ENCODE measurements around the gene BABAM2. TPM values are rescaled to one million over a fixed set of nuclear protein-coding genes. Genes with fewer than 3 reads are reported as not detected.

Gene BABAM2
- total and polyA plus RNA-seq, 10 of the 15 experiments (the other 5 are each of a cell fraction or from before 2014, with no cell fraction given): 30.7 to 59.9 (median 44.5) TPM

DNA sequence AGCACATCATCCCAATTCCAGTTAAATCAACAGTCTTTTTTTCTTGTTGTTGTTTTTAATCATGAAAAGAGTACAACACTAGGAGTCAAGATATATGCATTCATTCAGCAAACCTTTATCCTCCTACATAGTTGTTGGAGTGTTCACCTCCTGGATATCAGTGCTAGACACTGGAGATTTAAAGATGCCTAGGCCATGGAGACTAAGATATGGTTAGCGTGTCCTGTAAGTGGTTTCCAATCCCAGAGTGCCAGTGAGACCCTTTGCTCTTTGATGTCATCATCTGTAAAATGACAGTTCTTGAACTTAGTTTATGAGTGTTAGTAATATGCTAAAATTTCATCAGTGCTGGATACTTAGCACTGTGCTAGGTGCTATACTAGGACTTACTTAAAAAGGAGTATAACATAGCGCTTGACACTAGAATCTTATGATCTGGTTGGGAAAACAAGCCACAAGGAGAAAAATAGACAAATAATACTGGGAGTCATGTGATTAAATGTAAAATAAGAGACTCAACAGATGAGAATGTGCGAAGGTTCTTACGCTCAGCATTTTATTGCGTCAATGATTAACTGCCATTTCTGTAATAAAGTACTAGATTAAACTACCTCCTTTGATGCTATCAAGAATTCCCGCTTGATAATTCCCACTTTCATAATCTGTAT lies 31.5 kb downstream of the BABAM2 start:
- ChIA-PET RAD21 (ENCODE audit: unreplicated experiment) (no interaction called here), POLR2A (no interaction called here), CTCF (no interaction called here), SMC1A (ENCODE audit: uncharacterized antibody, unreplicated experiment) (no interaction called here)
- intact Hi-C loops (cut with micrococcal nuclease; ENCODE audit: unreplicated experiment): no loop called here
- BruUV-seq (replicated peaks): no TSS peak
- H3K79me2 ChIP-seq (ENCODE audit: control insufficient read depth, insufficient read depth, low read length): no peaks in the 10 kb centered on the region
- FAIRE-seq: no peak
- H3K27ac ChIP-seq (ENCODE audit: control insufficient read depth, insufficient read depth): no peak overlapping the region
- TF ChIP-seq ETV6 (conservative IDR thresholded peaks at IDR 0.05 in 1 of 2, IDR thresholded peaks at IDR 0.05 in 1 of 2; ENCODE audit: borderline replicate concordance in 1 of 2, low read depth in 1 of 2): no peak
- TF ChIP-seq, protein P1, sequence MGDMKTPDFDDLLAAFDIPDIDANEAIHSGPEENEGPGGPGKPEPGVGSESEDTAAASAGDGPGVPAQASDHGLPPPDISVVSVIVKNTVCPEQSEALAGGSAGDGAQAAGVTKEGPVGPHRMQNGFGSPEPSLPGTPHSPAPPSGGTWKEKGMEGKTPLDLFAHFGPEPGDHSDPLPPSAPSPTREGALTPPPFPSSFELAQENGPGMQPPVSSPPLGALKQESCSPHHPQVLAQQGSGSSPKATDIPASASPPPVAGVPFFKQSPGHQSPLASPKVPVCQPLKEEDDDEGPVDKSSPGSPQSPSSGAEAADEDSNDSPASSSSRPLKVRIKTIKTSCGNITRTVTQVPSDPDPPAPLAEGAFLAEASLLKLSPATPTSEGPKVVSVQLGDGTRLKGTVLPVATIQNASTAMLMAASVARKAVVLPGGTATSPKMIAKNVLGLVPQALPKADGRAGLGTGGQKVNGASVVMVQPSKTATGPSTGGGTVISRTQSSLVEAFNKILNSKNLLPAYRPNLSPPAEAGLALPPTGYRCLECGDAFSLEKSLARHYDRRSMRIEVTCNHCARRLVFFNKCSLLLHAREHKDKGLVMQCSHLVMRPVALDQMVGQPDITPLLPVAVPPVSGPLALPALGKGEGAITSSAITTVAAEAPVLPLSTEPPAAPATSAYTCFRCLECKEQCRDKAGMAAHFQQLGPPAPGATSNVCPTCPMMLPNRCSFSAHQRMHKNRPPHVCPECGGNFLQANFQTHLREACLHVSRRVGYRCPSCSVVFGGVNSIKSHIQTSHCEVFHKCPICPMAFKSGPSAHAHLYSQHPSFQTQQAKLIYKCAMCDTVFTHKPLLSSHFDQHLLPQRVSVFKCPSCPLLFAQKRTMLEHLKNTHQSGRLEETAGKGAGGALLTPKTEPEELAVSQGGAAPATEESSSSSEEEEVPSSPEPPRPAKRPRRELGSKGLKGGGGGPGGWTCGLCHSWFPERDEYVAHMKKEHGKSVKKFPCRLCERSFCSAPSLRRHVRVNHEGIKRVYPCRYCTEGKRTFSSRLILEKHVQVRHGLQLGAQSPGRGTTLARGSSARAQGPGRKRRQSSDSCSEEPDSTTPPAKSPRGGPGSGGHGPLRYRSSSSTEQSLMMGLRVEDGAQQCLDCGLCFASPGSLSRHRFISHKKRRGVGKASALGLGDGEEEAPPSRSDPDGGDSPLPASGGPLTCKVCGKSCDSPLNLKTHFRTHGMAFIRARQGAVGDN (IDR thresholded peaks at IDR 0.05): no peak
- TF ChIP-seq CHD4 (IDR thresholded peaks at IDR 0.05): no peak
- TF ChIP-seq EED (IDR thresholded peaks at IDR 0.05; ENCODE audit: low read depth): no peak
- TF ChIP-seq RUNX3 (IDR thresholded peaks at IDR 0.05; ENCODE audit: low read length): no peak
- TF ChIP-seq BMI1 (IDR thresholded peaks at IDR 0.05; ENCODE audit: borderline replicate concordance): no peak
- no peak for TF ChIP-seq TCF7 (IDR thresholded peaks at IDR 0.05; ENCODE audit: borderline replicate concordance)
- TF ChIP-seq FOXK2 (IDR thresholded peaks at IDR 0.05): no peak
- no peak for TF ChIP-seq SMAD5 (IDR thresholded peaks at IDR 0.05; ENCODE audit: low read depth)
- no peak for TF ChIP-seq ATF7 (IDR thresholded peaks at IDR 0.05; ENCODE audit: low read depth)
- TF ChIP-seq SREBF2 (IDR thresholded peaks at IDR 0.05; ENCODE audit: low read length): no peak
- no peak for TF ChIP-seq LARP7 (IDR thresholded peaks at IDR 0.05)
- TF ChIP-seq, protein P2, sequence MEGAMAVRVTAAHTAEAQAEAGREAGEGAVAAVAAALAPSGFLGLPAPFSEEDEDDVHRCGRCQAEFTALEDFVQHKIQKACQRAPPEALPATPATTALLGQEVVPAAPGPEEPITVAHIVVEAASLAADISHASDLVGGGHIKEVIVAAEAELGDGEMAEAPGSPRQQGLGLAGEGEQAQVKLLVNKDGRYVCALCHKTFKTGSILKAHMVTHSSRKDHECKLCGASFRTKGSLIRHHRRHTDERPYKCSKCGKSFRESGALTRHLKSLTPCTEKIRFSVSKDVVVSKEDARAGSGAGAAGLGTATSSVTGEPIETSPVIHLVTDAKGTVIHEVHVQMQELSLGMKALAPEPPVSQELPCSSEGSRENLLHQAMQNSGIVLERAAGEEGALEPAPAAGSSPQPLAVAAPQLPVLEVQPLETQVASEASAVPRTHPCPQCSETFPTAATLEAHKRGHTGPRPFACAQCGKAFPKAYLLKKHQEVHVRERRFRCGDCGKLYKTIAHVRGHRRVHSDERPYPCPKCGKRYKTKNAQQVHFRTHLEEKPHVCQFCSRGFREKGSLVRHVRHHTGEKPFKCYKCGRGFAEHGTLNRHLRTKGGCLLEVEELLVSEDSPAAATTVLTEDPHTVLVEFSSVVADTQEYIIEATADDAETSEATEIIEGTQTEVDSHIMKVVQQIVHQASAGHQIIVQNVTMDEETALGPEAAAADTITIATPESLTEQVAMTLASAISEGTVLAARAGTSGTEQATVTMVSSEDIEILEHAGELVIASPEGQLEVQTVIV (IDR thresholded peaks at IDR 0.05; ENCODE audit: borderline replicate concordance, partially characterized antibody): no peak
- TF ChIP-seq, protein P3, sequence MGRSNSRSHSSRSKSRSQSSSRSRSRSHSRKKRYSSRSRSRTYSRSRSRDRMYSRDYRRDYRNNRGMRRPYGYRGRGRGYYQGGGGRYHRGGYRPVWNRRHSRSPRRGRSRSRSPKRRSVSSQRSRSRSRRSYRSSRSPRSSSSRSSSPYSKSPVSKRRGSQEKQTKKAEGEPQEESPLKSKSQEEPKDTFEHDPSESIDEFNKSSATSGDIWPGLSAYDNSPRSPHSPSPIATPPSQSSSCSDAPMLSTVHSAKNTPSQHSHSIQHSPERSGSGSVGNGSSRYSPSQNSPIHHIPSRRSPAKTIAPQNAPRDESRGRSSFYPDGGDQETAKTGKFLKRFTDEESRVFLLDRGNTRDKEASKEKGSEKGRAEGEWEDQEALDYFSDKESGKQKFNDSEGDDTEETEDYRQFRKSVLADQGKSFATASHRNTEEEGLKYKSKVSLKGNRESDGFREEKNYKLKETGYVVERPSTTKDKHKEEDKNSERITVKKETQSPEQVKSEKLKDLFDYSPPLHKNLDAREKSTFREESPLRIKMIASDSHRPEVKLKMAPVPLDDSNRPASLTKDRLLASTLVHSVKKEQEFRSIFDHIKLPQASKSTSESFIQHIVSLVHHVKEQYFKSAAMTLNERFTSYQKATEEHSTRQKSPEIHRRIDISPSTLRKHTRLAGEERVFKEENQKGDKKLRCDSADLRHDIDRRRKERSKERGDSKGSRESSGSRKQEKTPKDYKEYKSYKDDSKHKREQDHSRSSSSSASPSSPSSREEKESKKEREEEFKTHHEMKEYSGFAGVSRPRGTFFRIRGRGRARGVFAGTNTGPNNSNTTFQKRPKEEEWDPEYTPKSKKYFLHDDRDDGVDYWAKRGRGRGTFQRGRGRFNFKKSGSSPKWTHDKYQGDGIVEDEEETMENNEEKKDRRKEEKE (IDR thresholded peaks at IDR 0.05): no peak
- H3K9ac ChIP-seq (ENCODE audit: control insufficient read depth, insufficient read depth, low read length): no peak overlapping the region
- peaks cover 0 to 2% of the 10 kb centered on the region in 2 experiments; a peak in 1 of 4 replicates for H3K36me3 ChIP-seq (ENCODE audit: control insufficient read depth in 2 of 2, insufficient read depth in 2 of 2, low read length in 1 of 2)
- no peak for ATAC-seq
- in situ Hi-C loops (cut with MboI): no loop called here
- H3K9me3 ChIP-seq (replicated peaks; ENCODE audit: control insufficient read depth, insufficient read depth, low read length): no peaks in the 10 kb centered on the region
- no peaks in the 10 kb centered on the region for H3K4me1 ChIP-seq (ENCODE audit: control insufficient read depth, insufficient read depth, low read length)
- H3K27me3 ChIP-seq (replicated peaks in 1 of 2; ENCODE audit: control insufficient read depth in 2 of 2, insufficient read depth in 2 of 2, low read length in 1 of 2): no peaks in the 10 kb centered on the region
- H3K4me2 ChIP-seq (ENCODE audit: control insufficient read depth, insufficient read depth): no peak overlapping the region
- no peak for DNase-seq (ENCODE audit: low read depth, low spot score)
- H2AFZ ChIP-seq (ENCODE audit: control insufficient read depth, low read depth, low read length): no peak overlapping the region
- H4K20me1 ChIP-seq (ENCODE audit: control insufficient read depth, insufficient read depth): no peaks in the 10 kb centered on the region
- 91% methylated on average over 6 of the region's 6 CpGs for WGBS (ENCODE audit: insufficient coverage, insufficient replicate concordance, low lambda C conversion rate, missing lambda C conversion rate)
- H3K4me3 ChIP-seq: no peak overlapping the region
